Stimulated activated CD4-positive, alpha-beta T cell treated with anti-CD3 and anti-CD28 coated beads, TNF-alpha, amount 100 ng/mL, for 4 hours (primary cell): Measurements from ENCODE around the gene GRK2.
A peak's percentile ranks its signal among the peaks of the same experiment; 100 is the strongest.
"Not testable (repeated sequence)": the region's sequence is repeated elsewhere in the genome, so short reads cannot be mapped to it uniquely, and the experiment has no call there.

ENCODE experiments used
- DNase-seq, 3 experiments: peaks; one replicate each; pipeline ENCODE4 v3.0.0-alpha.2; 2020; ENCODE audit warnings: low read depth in 3 of 3

Gene GRK2

GRCh38 chr11:67266449-67267187 is at the start of gene GRK2:
Gene GRK2, plus strand, starts transcription at chr11:67266473. Its CDS starts 227 bp downstream, at chr11:67266700.
- DNase-seq: no peak

DNA sequence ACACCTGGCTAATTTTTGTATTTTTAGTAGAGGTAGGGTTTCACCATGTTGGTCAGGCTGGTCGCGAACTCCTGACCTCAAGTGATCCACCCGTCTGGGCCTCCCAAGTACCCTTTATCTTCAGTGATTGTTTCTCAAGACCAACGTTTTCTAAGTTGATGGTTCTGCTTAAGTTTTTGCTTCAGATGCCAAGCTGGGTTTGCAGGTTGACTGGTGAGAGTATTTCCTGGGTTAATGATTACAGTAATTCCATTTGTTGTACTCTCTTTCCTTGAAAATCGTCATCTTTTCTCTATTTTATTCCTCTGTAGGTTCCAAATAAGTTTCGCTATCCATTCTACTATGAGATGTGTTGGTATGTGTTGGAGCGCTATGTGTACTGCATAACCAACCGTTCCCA is 38.5 kb upstream of the GRK2 start:
- no peak for DNase-seq

DNA sequence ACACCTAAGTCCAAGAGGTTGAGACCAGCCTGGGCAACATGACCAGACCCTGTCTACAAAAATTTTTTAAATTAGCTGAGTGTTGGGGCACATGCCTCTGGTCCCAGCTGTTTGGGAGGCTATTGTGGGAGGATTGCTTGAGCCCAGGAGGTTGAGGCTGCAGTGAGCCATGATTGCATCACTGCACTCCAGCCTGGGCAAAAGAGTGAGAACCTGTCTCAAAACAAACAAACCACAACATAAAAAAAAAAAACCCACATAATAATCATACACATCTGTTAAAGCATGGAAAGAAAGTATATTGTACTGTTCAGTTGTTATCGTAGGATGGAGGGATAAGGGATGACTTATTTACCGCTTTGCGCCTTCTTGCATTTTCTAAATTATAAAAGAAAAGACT is 35.9 kb upstream of the GRK2 start:
- DNase-seq: no peak

- no peak for DNase-seq
Measured at GRCh38 chr11:67230886-67231285, 35.4 kb upstream of the GRK2 start.

DNA sequence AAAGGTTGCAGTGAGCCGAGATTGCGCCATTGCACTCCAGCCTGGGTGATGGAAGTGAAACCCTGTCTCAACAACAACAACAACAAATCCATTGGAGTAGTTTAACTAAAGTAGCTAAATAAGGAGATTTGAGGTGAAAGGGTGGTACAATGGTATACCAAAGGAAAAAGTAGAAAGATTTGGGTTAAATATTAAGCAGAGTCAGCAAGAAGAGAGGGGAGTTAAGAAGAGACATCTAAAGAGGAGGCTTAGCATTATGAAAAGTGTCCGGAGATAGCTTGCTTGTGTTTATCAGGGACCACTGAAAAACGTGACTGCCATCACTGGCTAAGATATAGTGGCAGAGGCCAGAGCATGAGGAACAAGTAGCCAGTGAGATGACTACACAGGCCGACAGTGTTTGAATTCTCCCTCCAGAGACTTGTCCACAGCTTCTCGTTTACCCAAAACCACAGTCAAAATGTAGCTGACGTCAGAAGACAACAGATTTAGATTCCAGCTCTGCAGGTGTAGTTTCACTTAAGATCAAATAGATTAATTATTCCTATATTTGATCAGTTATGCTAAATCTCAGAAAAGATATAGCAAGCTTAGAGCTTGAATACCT is 32.6 kb upstream of the GRK2 start:
- no peak for DNase-seq

- not testable (repeated sequence) for DNase-seq
Measured at GRCh38 chr11:67234571-67234970, 31.7 kb upstream of the GRK2 start.

DNA sequence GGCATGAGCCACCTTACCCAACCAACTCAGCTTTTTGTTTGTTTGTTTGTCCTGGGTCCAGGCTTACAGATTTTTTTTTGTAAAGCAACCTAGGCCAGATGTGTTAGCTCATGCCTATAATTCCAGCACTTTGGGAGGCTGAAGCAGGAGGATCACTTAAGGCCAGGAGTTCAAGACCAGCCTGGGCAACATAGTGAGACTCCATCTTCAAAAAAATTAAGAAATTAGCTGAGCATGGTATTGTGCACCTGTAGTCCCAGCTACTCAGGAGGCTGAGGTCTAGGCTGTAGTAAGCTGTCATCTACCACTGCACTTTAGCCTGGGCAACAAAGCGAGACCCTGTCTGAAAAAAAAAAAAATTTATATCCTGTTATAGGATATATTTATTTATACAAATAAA is 28.7 kb upstream of the GRK2 start:
- no peak for DNase-seq

- no peak for DNase-seq
Measured at GRCh38 chr11:67238894-67239782, 27.1 kb upstream of the GRK2 start.

GRCh38 chr11:67239783-67240575 is 26.3 kb upstream of the GRK2 start:
- peak; percentile 83 to 94 (median 91) for DNase-seq

GRCh38 chr11:67240576-67241389 is 25.5 kb upstream of the GRK2 start:
- peak; percentile 46 to 60 (median 50) for DNase-seq

GRCh38 chr11:67242548-67242947 is 23.7 kb upstream of the GRK2 start:
- DNase-seq: no peak

DNA sequence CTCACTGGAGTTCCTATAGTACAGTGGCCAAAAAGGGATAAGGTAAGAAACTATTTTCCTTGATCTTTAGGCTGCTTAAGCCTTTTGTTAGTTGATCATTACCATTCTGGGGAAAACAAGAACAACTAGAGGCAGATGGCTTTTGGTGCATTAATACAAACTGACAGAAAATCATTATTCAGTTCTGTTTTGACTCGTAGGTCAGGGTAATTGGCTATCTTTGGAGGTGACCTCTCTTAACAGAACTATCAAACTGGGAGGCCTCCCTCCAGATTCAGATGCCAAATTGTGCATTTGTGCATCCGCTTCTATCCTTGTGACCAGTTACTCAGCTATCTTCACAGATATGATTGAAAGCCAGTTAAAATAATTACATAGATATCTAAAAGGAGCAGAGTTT is 23.2 kb upstream of the GRK2 start:
- DNase-seq: no peak

DNA sequence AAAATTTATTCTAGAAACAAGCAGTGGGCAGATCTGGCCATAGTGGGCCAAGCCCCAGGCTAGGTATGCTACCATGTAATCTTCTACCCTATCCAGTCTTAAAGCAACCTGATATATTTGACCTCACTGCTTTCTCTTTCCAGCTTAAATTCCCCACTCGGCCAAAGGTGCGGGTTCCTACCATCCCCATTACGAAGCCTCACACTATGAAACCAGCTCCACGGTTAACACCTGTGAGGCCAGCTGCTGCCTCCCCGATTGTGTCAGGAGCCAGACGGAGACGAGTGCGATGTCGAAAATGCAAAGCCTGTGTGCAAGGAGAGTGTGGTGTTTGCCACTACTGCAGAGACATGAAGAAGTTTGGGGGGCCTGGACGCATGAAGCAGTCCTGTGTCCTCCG is 21.2 kb upstream of the GRK2 start:
- DNase-seq: no peak

DNA sequence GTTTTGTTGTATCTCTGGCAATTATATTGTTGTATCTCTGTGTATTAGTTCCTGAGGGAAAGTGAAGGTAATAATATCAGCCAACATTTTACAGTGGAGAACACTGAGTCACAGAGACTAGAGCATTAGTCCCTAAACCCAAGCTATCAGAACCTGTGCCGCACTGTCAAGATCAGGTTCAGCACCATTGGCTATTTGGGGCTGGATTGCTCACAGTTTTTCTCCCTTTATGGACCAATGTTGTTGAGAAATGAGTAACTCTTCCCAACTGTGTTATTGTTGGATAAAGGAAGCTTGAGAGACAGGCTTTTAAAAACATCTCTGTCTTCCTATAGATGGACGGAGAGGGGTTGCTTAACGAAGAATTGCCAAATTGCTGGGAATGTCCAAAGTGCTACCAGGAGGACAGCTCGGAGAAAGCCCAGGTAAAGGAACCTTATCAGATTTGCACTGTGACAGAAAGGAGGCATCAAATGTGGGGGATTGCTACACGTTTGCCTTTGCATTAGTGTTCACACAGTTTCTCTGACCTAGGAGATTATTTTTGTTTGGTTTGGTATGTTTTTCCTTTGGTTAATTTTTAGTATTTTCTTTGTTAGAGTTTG is 18.2 kb upstream of the GRK2 start:
- no peak for DNase-seq

GRCh38 chr11:67248653-67249052 is 17.6 kb upstream of the GRK2 start:
- DNase-seq: no peak

DNA sequence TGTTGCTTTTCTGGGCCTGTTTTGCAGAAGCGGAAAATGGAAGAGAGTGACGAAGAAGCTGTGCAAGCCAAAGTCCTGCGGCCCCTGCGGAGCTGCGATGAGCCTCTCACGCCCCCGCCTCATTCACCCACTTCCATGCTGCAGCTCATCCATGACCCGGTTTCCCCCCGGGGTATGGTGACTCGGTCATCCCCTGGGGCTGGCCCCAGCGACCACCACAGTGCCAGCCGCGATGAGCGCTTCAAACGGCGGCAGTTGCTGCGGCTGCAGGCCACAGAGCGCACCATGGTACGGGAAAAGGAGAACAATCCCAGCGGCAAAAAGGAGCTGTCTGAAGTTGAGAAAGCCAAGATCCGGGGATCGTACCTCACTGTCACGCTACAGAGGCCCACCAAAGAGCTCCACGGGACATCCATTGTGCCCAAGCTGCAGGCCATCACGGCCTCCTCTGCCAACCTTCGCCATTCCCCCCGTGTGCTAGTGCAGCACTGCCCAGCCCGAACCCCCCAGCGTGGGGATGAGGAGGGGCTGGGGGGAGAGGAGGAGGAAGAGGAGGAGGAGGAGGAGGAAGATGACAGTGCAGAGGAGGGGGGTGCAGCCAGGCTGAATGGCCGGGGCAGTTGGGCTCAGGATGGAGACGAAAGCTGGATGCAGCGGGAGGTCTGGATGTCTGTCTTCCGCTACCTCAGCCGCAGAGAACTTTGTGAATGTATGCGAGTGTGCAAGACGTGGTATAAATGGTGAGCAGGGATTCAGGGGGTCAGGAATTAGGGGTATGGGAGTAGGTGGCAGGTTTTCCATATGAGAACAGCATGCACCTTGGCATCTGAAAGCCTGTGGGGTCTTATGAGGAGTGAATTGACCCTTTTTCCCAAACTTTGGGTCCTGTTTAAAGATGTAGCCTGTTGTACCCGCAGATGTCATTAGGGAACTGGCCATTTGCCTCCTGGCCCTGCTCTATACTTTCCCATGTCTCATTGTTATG is 15.9 kb upstream of the GRK2 start:
- DNase-seq: no peak

DNA sequence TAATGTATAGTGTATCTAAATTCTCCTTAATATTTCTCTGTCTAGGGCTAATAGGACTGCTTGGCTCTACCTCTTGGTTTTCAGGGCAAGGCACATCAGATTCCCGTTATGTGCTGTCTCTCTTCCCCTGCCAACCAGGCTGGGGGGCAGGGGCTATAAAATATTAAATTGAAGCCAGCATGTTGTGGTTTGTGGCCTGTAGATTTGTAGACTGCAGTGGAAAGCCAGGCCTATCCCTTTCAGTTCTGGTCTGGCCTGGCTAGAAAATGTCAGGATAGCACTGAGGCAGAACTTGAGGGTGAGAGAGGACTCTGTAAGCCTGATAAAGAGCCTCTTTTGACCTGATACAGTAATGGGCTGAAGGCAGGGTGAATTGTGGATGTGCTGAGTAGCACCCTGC is 14.4 kb upstream of the GRK2 start:
- DNase-seq: no peak

- no peak for DNase-seq
Measured at GRCh38 chr11:67252831-67253239, 13.4 kb upstream of the GRK2 start.
